NCI-H2107 treated with DMSO at 0.1 percent for 48 hours (cell line): ENCODE data around the gene BUD23.
"Not testable (repeated sequence)": the region's sequence is repeated elsewhere in the genome, so short reads cannot be mapped to it uniquely, and the experiment has no call there.

Experiments used
- DNase-seq: peaks from one replicate; lab custom pipeline; 2025; ENCODE audit not compliant: unreplicated experiment; lab: John Stamatoyannopoulos, UW

The BUD23 gene

DNA sequence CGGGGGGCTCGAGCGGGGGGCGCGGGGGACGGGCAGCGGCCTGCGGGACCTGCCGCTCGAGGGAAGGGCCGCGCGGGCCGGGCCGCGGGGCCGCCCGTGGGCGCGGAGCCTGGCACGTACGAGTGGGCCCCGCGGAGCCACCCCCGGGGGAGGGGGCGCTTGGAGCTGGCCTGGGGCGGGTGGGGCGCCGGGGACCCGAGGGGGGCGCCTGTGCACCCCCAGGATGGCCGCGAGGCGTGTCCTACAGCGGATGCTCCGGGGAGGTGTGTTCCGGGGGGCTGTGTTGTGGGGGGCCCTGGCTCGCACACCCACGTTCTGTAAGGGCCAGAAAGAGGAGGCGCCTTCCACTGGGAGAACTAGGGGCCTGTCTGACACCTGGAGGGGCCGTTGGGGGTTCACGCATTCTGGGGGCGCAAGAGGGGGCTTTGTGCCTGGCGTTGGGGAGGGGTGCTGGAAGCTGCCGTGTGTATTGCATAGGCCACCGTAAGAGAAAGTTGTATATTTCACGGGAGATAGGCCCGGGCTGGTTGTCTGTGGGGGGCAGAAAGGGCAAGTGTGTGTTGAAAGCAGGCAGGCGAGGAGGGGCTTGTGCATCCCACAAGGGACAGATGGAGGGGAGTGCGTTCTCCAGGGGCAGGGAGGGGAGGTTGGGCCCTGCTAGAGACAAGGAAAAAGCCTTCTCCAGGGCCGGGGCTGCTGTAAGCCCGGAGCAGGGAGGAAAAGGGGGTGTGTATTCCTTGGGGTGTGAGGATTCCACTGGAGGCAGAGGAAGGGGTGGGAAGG, 15.1 kb upstream of the BUD23 start:
- DNase-seq: no peak

DNA sequence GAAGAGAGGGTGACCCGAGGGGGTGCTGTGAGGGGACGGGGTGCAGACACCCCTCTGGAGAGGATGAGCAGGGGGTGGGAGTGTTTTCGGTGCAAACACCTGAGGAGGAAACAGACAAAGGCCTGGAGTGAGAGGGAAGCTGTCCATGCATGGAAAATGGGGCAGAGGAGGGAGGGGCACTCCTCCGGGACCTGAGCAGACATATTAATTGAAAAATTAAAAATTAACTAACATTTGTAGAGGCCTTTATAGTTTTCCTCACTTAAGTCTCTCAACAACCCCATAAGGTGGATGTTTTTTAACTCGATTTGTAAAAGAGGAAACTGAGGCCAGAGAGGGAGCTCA, 14.5 kb upstream of the BUD23 start:
- DNase-seq: no peak

DNA sequence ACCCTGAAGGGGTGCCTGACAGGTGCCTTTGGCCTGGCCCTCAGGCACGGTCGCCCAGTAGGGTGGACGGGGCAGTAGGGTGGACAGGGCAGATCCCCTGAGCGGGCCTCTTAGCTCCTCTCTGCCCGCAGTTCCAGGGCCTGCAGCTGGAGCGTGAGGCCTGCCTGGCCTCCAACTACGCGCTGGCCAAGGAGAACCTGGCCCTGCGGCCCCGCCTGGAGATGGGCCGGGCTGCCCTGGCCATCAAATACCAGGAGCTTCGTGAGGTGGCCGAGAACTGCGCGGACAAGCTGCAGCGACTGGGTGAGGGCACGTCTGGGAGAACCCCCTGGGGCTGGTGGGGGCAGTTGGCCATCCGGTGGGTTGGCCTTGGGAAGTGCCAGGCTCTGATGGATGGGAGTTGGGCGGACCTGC, 14.1 kb upstream of the BUD23 start:
- no peak for DNase-seq

DNA sequence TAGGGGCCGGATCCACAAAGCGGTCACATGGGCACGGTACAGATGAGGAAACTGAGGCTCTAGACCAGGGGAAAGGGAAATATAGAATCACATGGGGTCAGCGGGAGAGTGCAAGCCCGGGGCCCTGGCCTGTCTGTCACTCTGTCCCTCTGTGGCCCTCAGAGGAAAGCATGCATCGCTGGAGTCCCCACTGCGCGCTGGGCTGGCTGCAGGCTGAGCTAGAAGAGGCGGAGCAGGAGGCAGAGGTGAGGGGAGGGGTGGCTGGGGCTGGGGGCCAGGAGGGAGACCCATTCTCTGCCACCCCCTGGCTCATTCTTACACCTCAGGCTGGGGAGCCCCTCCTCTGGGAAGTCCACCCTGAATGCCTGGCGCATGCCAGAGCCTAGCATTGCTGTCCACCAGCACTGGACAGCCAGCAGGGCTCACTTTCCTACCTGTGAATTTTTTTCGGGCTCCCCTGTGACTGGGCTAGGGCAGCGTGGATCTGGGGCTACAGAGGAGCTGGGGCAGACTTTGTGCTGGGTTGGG, 13.5 kb upstream of the BUD23 start:
- DNase-seq: no peak

GRCh38 chr7:73671322-73671661, 12.1 kb upstream of the BUD23 start:
- no peak for DNase-seq

- DNase-seq: no peak
Measured at GRCh38 chr7:73671857-73672445, 11.4 kb upstream of the BUD23 start.

GRCh38 chr7:73674468-73675124, 8.8 kb upstream of the BUD23 start:
- DNase-seq: no peak

DNA sequence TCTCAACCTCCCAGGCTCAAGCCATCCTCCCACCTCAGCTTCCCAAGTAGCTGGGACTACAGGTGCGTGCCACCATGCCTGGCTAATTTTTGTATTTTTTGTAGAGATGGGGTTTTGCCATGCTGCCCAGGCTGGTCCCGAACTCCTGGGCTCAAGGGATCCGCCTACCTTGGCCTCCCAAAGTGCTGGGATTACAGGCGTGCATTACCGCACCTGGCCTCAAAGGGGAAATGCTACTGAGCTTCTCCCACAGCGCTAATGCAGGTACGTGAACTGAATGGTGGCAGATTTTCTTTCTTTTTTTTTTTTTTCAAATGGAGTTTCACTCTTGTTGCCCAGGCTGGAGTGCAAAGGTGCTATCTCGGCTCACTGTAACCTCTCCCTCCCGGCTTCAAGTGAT, 7.3 kb upstream of the BUD23 start:
- DNase-seq: not testable (repeated sequence)

GRCh38 chr7:73678862-73679261, 4.5 kb upstream of the BUD23 start:
- DNase-seq: no peak

DNA sequence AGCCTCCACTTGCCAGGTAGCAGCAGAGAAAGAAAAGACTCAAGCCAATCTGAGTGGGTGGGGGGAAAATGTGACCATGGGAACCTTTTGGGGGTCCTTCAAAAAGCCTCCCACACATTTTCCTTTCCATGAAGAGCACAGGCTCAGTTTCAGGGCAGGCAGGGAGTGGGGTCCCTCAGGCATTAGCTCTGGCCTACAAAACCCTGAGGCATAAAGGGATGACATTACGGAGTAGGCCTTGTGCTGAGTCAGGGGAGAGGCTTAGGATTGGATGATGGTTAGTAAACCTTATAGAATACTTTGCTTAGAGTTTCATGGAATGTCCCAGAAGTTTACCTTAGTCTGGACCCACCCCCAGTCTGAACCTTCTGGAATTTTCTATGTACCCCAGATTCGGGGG, 3.7 kb upstream of the BUD23 start:
- no peak for DNase-seq

- DNase-seq: no peak
Measured at GRCh38 chr7:73680501-73680900, 2.9 kb upstream of the BUD23 start.

DNA sequence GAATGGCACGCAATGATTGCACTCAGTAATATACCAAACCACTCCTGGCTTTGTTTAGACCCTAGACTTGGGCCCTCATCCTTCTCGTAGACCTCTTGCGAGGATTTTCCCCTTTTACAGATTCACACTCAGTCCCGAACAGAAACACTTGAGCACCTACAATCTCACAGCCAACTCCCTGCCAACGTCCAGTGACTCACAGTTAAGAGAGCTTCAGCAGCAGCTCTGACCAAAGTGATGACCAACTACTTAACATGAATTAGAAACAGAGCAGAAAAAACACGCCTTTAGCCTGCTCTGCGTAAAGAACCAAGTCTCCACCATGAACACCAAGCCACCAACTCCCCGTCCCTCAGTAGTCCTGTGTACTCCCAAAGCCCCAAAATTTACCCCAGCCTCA, 2.4 kb upstream of the BUD23 start:
- DNase-seq: no peak

DNA sequence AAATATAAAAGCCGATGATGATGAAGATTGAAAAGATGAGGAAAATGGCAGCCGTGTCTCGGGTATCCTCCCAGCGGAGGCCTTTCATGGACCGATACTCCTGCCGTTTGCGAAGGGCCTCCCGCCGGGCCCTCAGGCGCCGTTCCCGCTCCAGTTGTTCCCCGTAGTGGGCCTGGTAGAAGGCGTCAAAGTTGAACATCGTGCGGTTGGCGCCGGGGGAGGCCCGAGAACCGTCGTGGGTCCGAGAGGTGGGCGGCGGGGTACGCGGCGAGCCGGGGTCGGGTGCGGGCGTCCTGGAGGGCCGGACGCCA, 697 bp upstream of the BUD23 start:
- DNase-seq: no peak

- no peak for DNase-seq
Measured at GRCh38 chr7:73683788-73684693, 644 bp downstream of the BUD23 start.

DNA sequence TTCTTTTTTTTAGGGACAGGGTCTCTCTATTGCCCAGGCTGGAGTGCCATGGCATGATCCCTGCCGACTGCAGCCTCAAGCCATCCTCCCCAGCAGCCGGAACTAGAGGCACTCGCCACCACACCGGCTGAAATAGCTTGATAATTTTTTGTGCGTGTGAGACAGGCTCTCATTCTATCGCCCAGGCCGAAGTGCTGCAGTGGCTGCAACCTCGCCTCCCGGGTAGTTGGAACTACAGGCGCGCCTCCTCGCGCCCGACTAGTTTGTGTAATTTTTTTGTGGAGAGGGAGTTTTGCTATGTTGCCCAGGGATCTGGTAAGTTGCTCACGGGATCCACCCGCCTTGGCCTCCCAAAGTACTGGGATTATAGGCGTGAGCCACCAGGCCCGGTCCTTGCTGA, 1.9 kb downstream of the BUD23 start:
- no peak for DNase-seq

GRCh38 chr7:73688288-73688687, 4.9 kb downstream of the BUD23 start:
- DNase-seq: no peak

DNA sequence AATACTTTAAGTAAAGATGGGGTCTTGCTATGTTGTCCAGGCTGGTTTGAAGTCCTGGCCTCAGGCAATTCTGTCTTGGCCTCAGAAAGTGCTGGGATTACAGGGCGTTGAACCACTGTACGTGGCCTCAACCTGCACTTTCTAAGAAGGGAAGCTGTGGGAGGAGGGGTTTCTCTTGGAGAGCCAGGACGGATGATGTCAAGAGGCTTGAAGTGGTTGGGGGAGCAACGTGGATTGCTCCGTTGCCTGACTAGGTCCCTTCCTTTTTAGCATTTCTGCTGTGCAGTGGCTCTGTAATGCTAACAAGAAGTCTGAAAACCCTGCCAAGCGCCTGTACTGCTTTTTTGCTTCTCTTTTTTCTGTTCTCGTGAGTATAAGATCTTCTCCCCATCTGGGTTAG, 7.2 kb downstream of the BUD23 start:
- DNase-seq: no peak

DNA sequence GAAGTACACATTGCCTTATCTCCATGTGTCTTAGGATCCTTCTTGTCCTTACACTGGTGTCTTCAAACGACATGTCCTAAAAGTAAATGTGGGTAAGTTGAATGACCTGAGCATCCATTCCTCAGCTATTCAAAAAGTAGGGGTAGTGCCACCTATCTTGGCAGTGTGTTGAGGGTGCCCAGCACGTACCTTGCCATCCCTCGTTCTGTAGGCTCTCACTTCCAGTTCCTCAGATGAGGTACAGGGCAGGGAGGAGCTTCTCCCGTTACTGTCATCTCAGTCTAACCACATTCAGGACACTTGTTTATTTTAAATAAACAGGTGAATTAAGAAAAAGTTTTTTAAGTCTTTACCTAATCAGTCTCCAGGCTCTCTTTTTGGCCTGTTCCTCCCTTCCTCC, 13.0 kb downstream of the BUD23 start:
- DNase-seq: no peak

GRCh38 chr7:73698410-73698809, 15.0 kb downstream of the BUD23 start:
- no peak for DNase-seq

- DNase-seq: no peak
Measured at GRCh38 chr7:73699370-73700068, 16.1 kb downstream of the BUD23 start.

DNA sequence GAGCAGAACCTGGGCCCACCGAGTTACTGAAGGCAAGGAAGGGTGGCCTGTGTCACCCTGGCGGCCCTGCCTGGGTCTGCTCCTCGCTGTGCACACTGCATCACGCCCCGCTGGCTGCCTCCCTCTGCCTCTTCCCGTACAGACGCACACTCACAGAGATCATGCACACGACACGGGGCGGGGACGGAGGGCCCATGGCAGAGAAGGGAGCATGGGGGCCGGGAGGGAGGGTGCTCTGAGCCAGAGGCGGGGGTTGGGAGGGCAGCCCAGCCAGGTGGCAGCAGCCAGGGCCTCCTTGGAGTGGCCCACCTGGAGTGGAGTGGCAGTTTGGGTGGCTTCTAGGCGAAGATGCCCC, 16.6 kb downstream of the BUD23 start:
- no peak for DNase-seq
